ENCODE results near the gene STXBP5L.

The STXBP5L gene

GRCh38 chr3:120908795-120909601, 993 bp downstream of the STXBP5L start:
- Histone ChIP-seq H3K4me1 (ENCODE audit: control insufficient read depth, insufficient read depth, low read length) (0 out of 2 replicates have a peak, but pooled peaks cover 3% of the 10 kb centered on the region), H3K27ac (ENCODE audit: low read depth, low read length) (no peak overlapping the region), H3K27me3 (ENCODE audit: control insufficient read depth, insufficient read depth, low read length) (peaks cover 8% of the 10 kb centered on the region)

GRCh38 chr3:120909602-120909878, 1.5 kb downstream of the STXBP5L start:
- Histone ChIP-seq H3K27ac (ENCODE audit: low read depth, low read length) (no peak overlapping the region), H3K9me3 (ENCODE audit: control insufficient read depth, insufficient read depth, low read length) (no peaks in the 10 kb centered on the region), H3K9ac (ENCODE audit: low read depth, low read length) (peak overlapping the region; percentile 60; the same call in 1 of the 2 replicates), H3K36me3 (ENCODE audit: control insufficient read depth, insufficient read depth, low read length) (no peaks in the 10 kb centered on the region), H3K27me3 (ENCODE audit: control insufficient read depth, insufficient read depth, low read length) (peaks cover 8% of the 10 kb centered on the region), H3K4me3 (ENCODE audit: low read depth, low read length) (peak overlapping the region; percentile 80), H3K4me1 (ENCODE audit: control insufficient read depth, insufficient read depth, low read length) (0 out of 2 replicates have a peak, but pooled peaks cover 3% of the 10 kb centered on the region)

More at GRCh38 chr3:120908795-120909601, 993 bp downstream of the STXBP5L start:
- Histone ChIP-seq H3K4me3 (ENCODE audit: low read depth, low read length) (peak overlapping the region; percentile 80), H3K36me3 (ENCODE audit: control insufficient read depth, insufficient read depth, low read length) (no peaks in the 10 kb centered on the region), H3K9ac (ENCODE audit: low read depth, low read length) (peak overlapping the region; percentile 60), H3K9me3 (ENCODE audit: control insufficient read depth, insufficient read depth, low read length) (no peaks in the 10 kb centered on the region)

- Histone ChIP-seq H3K27me3 (ENCODE audit: control insufficient read depth, insufficient read depth, low read length) (no peaks in the 10 kb centered on the region), H3K4me3 (ENCODE audit: low read depth, low read length) (no peak overlapping the region), H3K36me3 (ENCODE audit: control insufficient read depth, insufficient read depth, low read length) (no peaks in the 10 kb centered on the region), H3K9me3 (ENCODE audit: control insufficient read depth, insufficient read depth, low read length) (peaks cover 13% of the 10 kb centered on the region), H3K4me1 (ENCODE audit: control insufficient read depth, insufficient read depth, low read length) (no peaks in the 10 kb centered on the region), H3K27ac (ENCODE audit: low read depth, low read length) (no peak overlapping the region), H3K9ac (ENCODE audit: low read depth, low read length) (no peak overlapping the region)
Observed at GRCh38 chr3:120926146-120926545, 18.1 kb downstream of the STXBP5L start.

- no peaks in the 10 kb centered on the region for H3K36me3 ChIP-seq (ENCODE audit: control insufficient read depth, insufficient read depth, low read length)
- peaks cover 13% of the 10 kb centered on the region for H3K9me3 ChIP-seq (ENCODE audit: control insufficient read depth, insufficient read depth, low read length)
- no peak overlapping the region for H3K4me3 ChIP-seq (ENCODE audit: low read depth, low read length)
Observed at GRCh38 chr3:120928991-120929390, 21.0 kb downstream of the STXBP5L start.

GRCh38 chr3:120931593-120931992, 23.6 kb downstream of the STXBP5L start:
- H3K9me3 ChIP-seq (ENCODE audit: control insufficient read depth, insufficient read depth, low read length) = peaks cover 7% of the 10 kb centered on the region; the same call in 1 of the 2 replicates
- no peak overlapping the region for H3K27ac ChIP-seq (ENCODE audit: low read depth, low read length)
- H3K27me3 ChIP-seq (ENCODE audit: control insufficient read depth, insufficient read depth, low read length) = no peaks in the 10 kb centered on the region
- no peaks in the 10 kb centered on the region for H3K4me1 ChIP-seq (ENCODE audit: control insufficient read depth, insufficient read depth, low read length)
- no peak overlapping the region for H3K4me3 ChIP-seq (ENCODE audit: low read depth, low read length)
- no peak overlapping the region for H3K9ac ChIP-seq (ENCODE audit: low read depth, low read length)
- H3K36me3 ChIP-seq (ENCODE audit: control insufficient read depth, insufficient read depth, low read length) = no peaks in the 10 kb centered on the region

More at GRCh38 chr3:120928991-120929390, 21.0 kb downstream of the STXBP5L start:
- Histone ChIP-seq H3K4me1 (ENCODE audit: control insufficient read depth, insufficient read depth, low read length) (no peaks in the 10 kb centered on the region), H3K27me3 (ENCODE audit: control insufficient read depth, insufficient read depth, low read length) (no peaks in the 10 kb centered on the region), H3K27ac (ENCODE audit: low read depth, low read length) (no peak overlapping the region), H3K9ac (ENCODE audit: low read depth, low read length) (no peak overlapping the region)

- H3K9me3 ChIP-seq (ENCODE audit: control insufficient read depth, insufficient read depth, low read length) = no peaks in the 10 kb centered on the region
- no peak overlapping the region for H3K27ac ChIP-seq (ENCODE audit: low read depth, low read length)
- H3K9ac ChIP-seq (ENCODE audit: low read depth, low read length) = no peak overlapping the region
- no peaks in the 10 kb centered on the region for H3K4me1 ChIP-seq (ENCODE audit: control insufficient read depth, insufficient read depth, low read length)
- no peak overlapping the region for H3K4me3 ChIP-seq (ENCODE audit: low read depth, low read length)
- H3K36me3 ChIP-seq (ENCODE audit: control insufficient read depth, insufficient read depth, low read length) = no peaks in the 10 kb centered on the region
- no peaks in the 10 kb centered on the region for H3K27me3 ChIP-seq (ENCODE audit: control insufficient read depth, insufficient read depth, low read length)
Observed at GRCh38 chr3:120956143-120956542, 48.1 kb downstream of the STXBP5L start.

- Histone ChIP-seq H3K9ac (ENCODE audit: low read depth, low read length) (no peak overlapping the region), H3K27me3 (ENCODE audit: control insufficient read depth, insufficient read depth, low read length) (no peaks in the 10 kb centered on the region), H3K4me3 (ENCODE audit: low read depth, low read length) (no peak overlapping the region), H3K4me1 (ENCODE audit: control insufficient read depth, insufficient read depth, low read length) (no peaks in the 10 kb centered on the region), H3K36me3 (ENCODE audit: control insufficient read depth, insufficient read depth, low read length) (no peaks in the 10 kb centered on the region), H3K27ac (ENCODE audit: low read depth, low read length) (no peak overlapping the region), H3K9me3 (ENCODE audit: control insufficient read depth, insufficient read depth, low read length) (peaks cover 11% of the 10 kb centered on the region)
Observed at GRCh38 chr3:120982608-120983320, 74.8 kb downstream of the STXBP5L start.

GRCh38 chr3:120983321-120983665, 75.3 kb downstream of the STXBP5L start:
- H3K9me3 ChIP-seq (ENCODE audit: control insufficient read depth, insufficient read depth, low read length) = peaks cover 11% of the 10 kb centered on the region
- no peaks in the 10 kb centered on the region for H3K4me1 ChIP-seq (ENCODE audit: control insufficient read depth, insufficient read depth, low read length)

GRCh38 chr3:120983841-120984240, 75.8 kb downstream of the STXBP5L start:
- no peaks in the 10 kb centered on the region for H3K27me3 ChIP-seq (ENCODE audit: control insufficient read depth, insufficient read depth, low read length)

More at GRCh38 chr3:120983321-120983665, 75.3 kb downstream of the STXBP5L start:
- Histone ChIP-seq H3K9ac (ENCODE audit: low read depth, low read length) (no peak overlapping the region), H3K4me3 (ENCODE audit: low read depth, low read length) (no peak overlapping the region), H3K27me3 (ENCODE audit: control insufficient read depth, insufficient read depth, low read length) (no peaks in the 10 kb centered on the region), H3K27ac (ENCODE audit: low read depth, low read length) (peak overlapping the region; percentile 53), H3K36me3 (ENCODE audit: control insufficient read depth, insufficient read depth, low read length) (no peaks in the 10 kb centered on the region)

GRCh38 chr3:120985242-120985641, 77.2 kb downstream of the STXBP5L start:
- Histone ChIP-seq H3K27me3 (ENCODE audit: control insufficient read depth, insufficient read depth, low read length) (no peaks in the 10 kb centered on the region), H3K36me3 (ENCODE audit: control insufficient read depth, insufficient read depth, low read length) (no peaks in the 10 kb centered on the region), H3K4me1 (ENCODE audit: control insufficient read depth, insufficient read depth, low read length) (no peaks in the 10 kb centered on the region), H3K27ac (ENCODE audit: low read depth, low read length) (no peak overlapping the region), H3K4me3 (ENCODE audit: low read depth, low read length) (no peak overlapping the region), H3K9me3 (ENCODE audit: control insufficient read depth, insufficient read depth, low read length) (peaks cover 2% of the 10 kb centered on the region; the same call in 1 of the 2 replicates), H3K9ac (ENCODE audit: low read depth, low read length) (no peak overlapping the region)

More at GRCh38 chr3:120983841-120984240, 75.8 kb downstream of the STXBP5L start:
- H3K9ac ChIP-seq (ENCODE audit: low read depth, low read length) = no peak overlapping the region
- no peak overlapping the region for H3K4me3 ChIP-seq (ENCODE audit: low read depth, low read length)
- H3K4me1 ChIP-seq (ENCODE audit: control insufficient read depth, insufficient read depth, low read length) = no peaks in the 10 kb centered on the region
- peaks cover 11% of the 10 kb centered on the region for H3K9me3 ChIP-seq (ENCODE audit: control insufficient read depth, insufficient read depth, low read length)
- peak overlapping the region; percentile 53 for H3K27ac ChIP-seq (ENCODE audit: low read depth, low read length)
- H3K36me3 ChIP-seq (ENCODE audit: control insufficient read depth, insufficient read depth, low read length) = no peaks in the 10 kb centered on the region

- Histone ChIP-seq H3K36me3 (ENCODE audit: control insufficient read depth, insufficient read depth, low read length) (no peaks in the 10 kb centered on the region), H3K9ac (ENCODE audit: low read depth, low read length) (no peak overlapping the region), H3K9me3 (ENCODE audit: control insufficient read depth, insufficient read depth, low read length) (no peaks in the 10 kb centered on the region), H3K4me1 (ENCODE audit: control insufficient read depth, insufficient read depth, low read length) (no peaks in the 10 kb centered on the region), H3K27me3 (ENCODE audit: control insufficient read depth, insufficient read depth, low read length) (no peaks in the 10 kb centered on the region), H3K4me3 (ENCODE audit: low read depth, low read length) (no peak overlapping the region), H3K27ac (ENCODE audit: low read depth, low read length) (no peak overlapping the region)
Observed at GRCh38 chr3:120988994-120989393, 81.0 kb downstream of the STXBP5L start.

Measured in HUES48 (cell line).